Mucosa of rectum (tissue), 2 donors: ENCODE data around the gene HDGF.
A peak's percentile ranks its signal among the peaks of the same experiment; 100 is the strongest.

Source experiments
- H3K27ac ChIP-seq, 2 donors: one replicate each; pipeline ENCODE4 v1.7.0; 2013; ENCODE audit warnings: inconsistent platforms in 2 of 2, low read depth in 2 of 2, low read length in 2 of 2
- H3K27me3 ChIP-seq, 2 donors: one replicate each; pipeline ENCODE4 v1.7.0; 2013; ENCODE audit warnings: low read length in 2 of 2; ENCODE audit not compliant: control insufficient read depth in 2 of 2, insufficient read depth in 2 of 2
- H3K36me3 ChIP-seq, 2 donors: one replicate each; pipeline ENCODE4 v1.7.0; 2013; ENCODE audit warnings: low read length in 2 of 2; ENCODE audit not compliant: control insufficient read depth in 2 of 2, insufficient read depth in 2 of 2
- H3K4me1 ChIP-seq, 2 donors: one replicate each; pipeline ENCODE4 v1.7.0; 2013; ENCODE audit warnings: low read length in 2 of 2, mild to moderate bottlenecking in 1 of 2; ENCODE audit not compliant: control insufficient read depth in 2 of 2, insufficient read depth in 2 of 2
- H3K4me3 ChIP-seq, 2 donors: one replicate each; pipeline ENCODE4 v1.7.0; 2013; ENCODE audit warnings: low read length in 2 of 2
- H3K9ac ChIP-seq, 2 donors: one replicate each; pipeline ENCODE4 v1.7.0; 2013; ENCODE audit warnings: low read length in 2 of 2, low read depth in 1 of 2, mild to moderate bottlenecking in 1 of 2
- H3K9me3 ChIP-seq, 2 donors: one replicate each; pipeline ENCODE4 v1.7.0; 2013; ENCODE audit warnings: low read length in 2 of 2; ENCODE audit not compliant: control insufficient read depth in 2 of 2
- donor health status: healthy.
- donor health status: Normal muscosa, but diverticular disease.

The HDGF gene

GRCh38 chr1:156741481-156741983 lies 9.9 kb downstream of the HDGF start:
- H3K27me3 ChIP-seq = no peaks in the 10 kb centered on the region
- peaks cover 19 to 23% of the 10 kb centered on the region in 2 donors for H3K4me1 ChIP-seq
- peak overlapping the region; percentile 21 to 24 for H3K9ac ChIP-seq
- H3K9me3 ChIP-seq = no peaks in the 10 kb centered on the region
- peak overlapping the region; percentile 14 to 71 for H3K4me3 ChIP-seq
- H3K27ac ChIP-seq = peak overlapping the region; percentile 81 to 92
- peaks cover 20 to 41% of the 10 kb centered on the region in 2 donors for H3K36me3 ChIP-seq

GRCh38 chr1:156740741-156741480 lies 10.6 kb downstream of the HDGF start, which contains the start of gene MRPL24:
Gene MRPL24 (minus strand): TSS chr1:156741088. CDS start chr1:156738704, 2,384 bp downstream.
- H3K4me3 ChIP-seq = peak within 1 kb of the TSS; percentile 79 to 97
- no peaks in the 10 kb centered on the region for H3K27me3 ChIP-seq
- peaks cover 20 to 44% of the 10 kb centered on the region in 2 donors for H3K36me3 ChIP-seq
- peak within 1 kb of the TSS; percentile 81 to 92 for H3K27ac ChIP-seq
- H3K9ac ChIP-seq = peak within 1 kb of the TSS; percentile 64 to 93
- H3K4me1 ChIP-seq = peaks cover 14 to 17% of the 10 kb centered on the region in 2 donors
- H3K9me3 ChIP-seq = no peaks in the 10 kb centered on the region

- Histone ChIP-seq H3K4me1 (peaks cover 11 to 12% of the 10 kb centered on the region in 2 donors), H3K36me3 (peaks cover 22 to 41% of the 10 kb centered on the region in 2 donors), H3K9me3 (no peaks in the 10 kb centered on the region)
These were observed 11.2 kb downstream of the HDGF start for GRCh38 chr1:156740237-156740740.

GRCh38 chr1:156738916-156739315 lies 12.6 kb downstream of the HDGF start:
- H3K27me3 ChIP-seq = no peaks in the 10 kb centered on the region
- H3K9me3 ChIP-seq = no peaks in the 10 kb centered on the region
- H3K27ac ChIP-seq = no peak overlapping the region
- H3K4me3 ChIP-seq = no peak overlapping the region
- H3K9ac ChIP-seq = no peak overlapping the region
- H3K36me3 ChIP-seq = peaks cover 24 to 35% of the 10 kb centered on the region in 2 donors
- H3K4me1 ChIP-seq = peaks cover 11 to 12% of the 10 kb centered on the region in 2 donors

More at GRCh38 chr1:156740237-156740740, 11.2 kb downstream of the HDGF start:
- peak overlapping the region; percentile 79 to 97 for H3K4me3 ChIP-seq
- no peaks in the 10 kb centered on the region for H3K27me3 ChIP-seq
- H3K9ac ChIP-seq = peak overlapping the region; percentile 64 to 93
- peak overlapping the region; percentile 18 to 92 for H3K27ac ChIP-seq

GRCh38 chr1:156738407-156738806 lies 13.1 kb downstream of the HDGF start:
- Histone ChIP-seq H3K9ac (no peak overlapping the region), H3K4me3 (no peak overlapping the region), H3K4me1 (peaks cover 11 to 12% of the 10 kb centered on the region in 2 donors), H3K27ac (no peak overlapping the region), H3K36me3 (peaks cover 26 to 35% of the 10 kb centered on the region in 2 donors), H3K27me3 (no peaks in the 10 kb centered on the region), H3K9me3 (no peaks in the 10 kb centered on the region)

- Histone ChIP-seq H3K4me3 (no peak overlapping the region), H3K9ac (no peak overlapping the region), H3K27ac (no peak overlapping the region), H3K27me3 (no peaks in the 10 kb centered on the region), H3K9me3 (no peaks in the 10 kb centered on the region), H3K36me3 (peaks cover 28 to 42% of the 10 kb centered on the region in 2 donors), H3K4me1 (peaks cover under 1 to 3% of the 10 kb centered on the region in 2 donors)
These were observed 17.4 kb downstream of the HDGF start for GRCh38 chr1:156733989-156734584.

GRCh38 chr1:156728599-156729462 lies 22.6 kb downstream of the HDGF start, which contains the start of gene ISG20L2:
Gene ISG20L2 (minus strand): TSS chr1:156728766. CDS start chr1:156727652, 1,114 bp downstream.
- Histone ChIP-seq H3K4me1 (peaks cover 35 to 36% of the 10 kb centered on the region in 2 donors), H3K9me3 (no peaks in the 10 kb centered on the region), H3K27ac (peak within 1 kb of the TSS; percentile 87 to 96), H3K9ac (peak within 1 kb of the TSS; percentile 95 to 99), H3K36me3 (peaks cover 27 to 34% of the 10 kb centered on the region in 2 donors), H3K4me3 (peak within 1 kb of the TSS; percentile 89 to 100), H3K27me3 (no peaks in the 10 kb centered on the region)

GRCh38 chr1:156727926-156728598 lies 23.4 kb downstream of the HDGF start, which contains the start of gene METTL25B:
Gene METTL25B (plus strand): TSS chr1:156728469. CDS start chr1:156729105, 636 bp downstream.
- no peaks in the 10 kb centered on the region for H3K9me3 ChIP-seq
- peak within 1 kb of the TSS; percentile 89 to 100 for H3K4me3 ChIP-seq
- peak within 1 kb of the TSS; percentile 95 to 99 for H3K9ac ChIP-seq
- H3K27ac ChIP-seq = peak within 1 kb of the TSS; percentile 87 to 96
- no peaks in the 10 kb centered on the region for H3K27me3 ChIP-seq
- peaks cover 35 to 36% of the 10 kb centered on the region in 2 donors for H3K4me1 ChIP-seq
- peaks cover 29 to 34% of the 10 kb centered on the region in 2 donors for H3K36me3 ChIP-seq

GRCh38 chr1:156727492-156727891 lies 24.0 kb downstream of the HDGF start:
- peak overlapping the region; percentile 89 to 100 for H3K4me3 ChIP-seq
- H3K27me3 ChIP-seq = no peaks in the 10 kb centered on the region
- peaks cover 30 to 35% of the 10 kb centered on the region in 2 donors for H3K36me3 ChIP-seq
- H3K9me3 ChIP-seq = no peaks in the 10 kb centered on the region
- peaks cover 35 to 36% of the 10 kb centered on the region in 2 donors for H3K4me1 ChIP-seq
- peak overlapping the region in 1 of 2 donors; percentile 96 for H3K27ac ChIP-seq
- H3K9ac ChIP-seq = peak overlapping the region; percentile 81 to 99
